GM12892 (cell line): ENCODE data around the gene EREG.

ENCODE experiments used
- DNase-seq: peaks from one replicate; pipeline ENCODE4 v3.0.0; 2011; ENCODE audit not compliant: insufficient read length
- FAIRE-seq: peaks from 2 replicates; lab custom pipeline; 2011; peaks lifted over from hg19 to GRCh38; lab: Jason Lieb, UNC
- POLR2A ChIP-seq: IDR thresholded peaks from 2 replicates; pipeline ENCODE4 v1.6.1; 2011; ENCODE audit warnings: low read depth, low read length, control low read depth
- POLR2AphosphoS5 ChIP-seq: IDR thresholded peaks from 2 replicates; pipeline ENCODE4 v1.6.1; 2011; ENCODE audit warnings: low read depth, low read length, control low read depth
- TAF1 ChIP-seq: IDR thresholded peaks from 2 replicates; pipeline ENCODE4 v1.6.1; 2011; ENCODE audit warnings: low read depth, mild to moderate bottlenecking, control low read depth, low read length, borderline replicate concordance

The EREG gene

DNA sequence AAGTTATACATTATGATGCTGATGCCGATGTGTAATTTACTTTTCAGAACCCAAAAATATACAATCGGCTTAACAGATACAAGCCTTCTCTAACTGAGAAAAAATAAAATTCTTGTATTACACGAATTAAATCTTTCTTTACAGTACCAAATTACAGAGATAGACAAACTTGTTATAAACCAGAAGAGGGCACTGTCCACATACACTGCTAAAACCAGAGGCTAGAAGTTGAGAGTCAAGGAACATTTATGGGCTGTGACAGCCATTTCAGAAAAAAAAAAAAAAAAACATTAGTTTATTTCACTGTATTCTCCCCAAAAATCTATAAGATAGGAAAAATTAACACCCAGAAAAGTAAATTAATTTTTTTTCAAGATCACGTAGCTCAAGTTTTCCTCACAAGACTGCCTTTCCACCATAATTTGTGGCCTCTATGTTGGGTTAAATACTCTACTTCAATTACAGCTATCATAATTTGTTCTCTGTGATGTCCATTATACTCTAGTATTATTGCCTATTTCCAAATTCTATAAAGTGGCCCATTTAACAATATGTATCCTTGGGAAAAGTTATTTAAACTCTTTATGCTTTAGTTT is 12.0 kb downstream of the EREG start:
- FAIRE-seq, result no peak
- no peak for DNase-seq
- TF ChIP-seq POLR2AphosphoS5 (no peak), POLR2A (no peak), TAF1 (no peak)

DNA sequence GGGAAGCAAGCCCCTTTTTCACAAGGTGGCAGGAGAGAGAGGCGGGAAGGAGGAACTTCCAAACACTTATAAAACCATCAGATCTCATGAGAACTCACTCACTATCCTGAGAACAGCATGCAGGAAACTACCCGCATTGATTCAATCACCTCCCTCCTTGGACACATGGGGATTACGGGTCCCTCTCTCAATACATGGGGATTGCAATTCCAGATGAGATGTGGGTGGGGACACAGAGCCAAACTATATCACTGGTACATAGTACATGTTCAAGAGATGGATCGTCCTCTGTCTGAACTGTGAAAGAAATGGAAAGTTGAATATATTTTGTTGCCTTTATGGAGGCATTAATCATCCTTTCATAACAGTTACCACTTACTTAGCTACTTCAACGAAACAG is 12.8 kb downstream of the EREG start:
- no peak for FAIRE-seq
- DNase-seq, result no peak

DNA sequence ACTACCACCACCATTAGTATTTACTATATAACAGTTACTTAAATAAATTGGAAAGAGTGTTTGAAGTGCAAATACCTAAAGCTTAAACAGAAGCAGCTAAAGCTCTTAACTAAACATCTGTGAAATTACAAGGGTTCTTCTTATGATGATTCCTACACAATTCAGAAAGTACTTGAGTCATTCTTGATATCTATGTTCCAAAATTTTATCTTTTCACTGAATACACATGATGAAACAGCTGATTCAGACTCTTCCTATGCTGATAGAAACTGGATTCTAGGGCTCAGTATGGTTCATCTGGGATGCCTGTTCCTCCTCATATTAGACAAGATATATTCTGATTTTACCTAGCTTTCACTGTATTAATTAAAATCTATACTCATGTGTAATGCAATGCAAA is 13.6 kb downstream of the EREG start:
- FAIRE-seq (no peak), DNase-seq (no peak)
- no peak for TF ChIP-seq POLR2AphosphoS5
- TF ChIP-seq POLR2A, result no peak
- no peak for TF ChIP-seq TAF1

More for the DNA sequence above, 12.8 kb downstream of the EREG start:
- TF ChIP-seq POLR2A, result no peak
- TF ChIP-seq TAF1, result no peak
- TF ChIP-seq POLR2AphosphoS5, result no peak

GRCh38 chr4:74379912-74380311 is 15.0 kb downstream of the EREG start:
- no peak for FAIRE-seq
- DNase-seq, result no peak

GRCh38 chr4:74385386-74385785 is 20.4 kb downstream of the EREG start:
- TF ChIP-seq POLR2AphosphoS5 (no peak), TAF1 (no peak), POLR2A (no peak)
- FAIRE-seq, result no peak
- no peak for DNase-seq

More at GRCh38 chr4:74379912-74380311, 15.0 kb downstream of the EREG start:
- TF ChIP-seq POLR2AphosphoS5, result no peak
- no peak for TF ChIP-seq TAF1
- no peak for TF ChIP-seq POLR2A

GRCh38 chr4:74386159-74386558 is 21.2 kb downstream of the EREG start:
- DNase-seq, result no peak
- TF ChIP-seq TAF1, result no peak
- TF ChIP-seq POLR2A, result no peak
- TF ChIP-seq POLR2AphosphoS5, result no peak
- no peak for FAIRE-seq

DNA sequence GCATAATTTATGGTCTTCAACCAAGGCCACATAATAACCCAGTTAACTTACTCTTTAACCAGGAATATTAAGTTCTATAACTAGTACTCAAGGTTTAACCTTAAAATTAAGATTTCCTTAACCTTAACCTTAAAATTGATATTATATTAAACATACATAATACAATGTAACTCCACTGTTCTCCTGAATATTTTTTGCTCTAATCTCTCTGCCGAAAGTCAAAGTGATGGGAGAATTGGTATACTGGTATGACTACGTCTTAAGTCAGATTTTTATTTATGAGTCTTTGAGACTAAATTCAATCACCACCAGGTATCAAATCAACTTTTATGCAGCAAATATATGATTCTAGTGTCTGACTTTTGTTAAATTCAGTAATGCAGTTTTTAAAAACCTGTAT is 22.8 kb downstream of the EREG start:
- FAIRE-seq (no peak), DNase-seq (no peak)
- TF ChIP-seq POLR2AphosphoS5 (no peak), POLR2A (no peak), TAF1 (no peak)

DNA sequence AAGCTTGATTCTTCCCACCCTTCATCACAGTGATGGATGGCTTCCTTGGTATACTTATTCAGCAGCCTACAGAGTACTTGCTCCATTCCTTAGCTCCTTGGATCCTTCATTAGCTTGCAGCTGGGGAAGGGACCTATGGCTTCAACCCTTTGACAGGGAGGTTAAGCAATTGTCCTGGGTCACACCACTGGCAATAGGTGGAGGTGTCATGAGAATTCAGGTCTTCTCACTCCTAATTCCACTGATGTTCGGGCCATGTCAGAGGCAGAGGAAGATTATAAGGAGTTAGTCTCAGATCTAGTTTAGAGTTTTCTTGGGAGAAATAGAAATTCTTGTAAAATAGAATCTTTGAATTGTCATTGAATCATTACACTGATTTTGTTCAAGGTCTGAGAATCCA is 24.5 kb downstream of the EREG start:
- FAIRE-seq, result no peak
- no peak for TF ChIP-seq POLR2AphosphoS5
- TF ChIP-seq POLR2A, result no peak
- no peak for TF ChIP-seq TAF1
- DNase-seq, result no peak

- no peak for TF ChIP-seq TAF1
- no peak for TF ChIP-seq POLR2A
- no peak for TF ChIP-seq POLR2AphosphoS5
- no peak for DNase-seq
- FAIRE-seq, result no peak
These were observed 25.7 kb downstream of the EREG start for GRCh38 chr4:74390677-74391076.

DNA sequence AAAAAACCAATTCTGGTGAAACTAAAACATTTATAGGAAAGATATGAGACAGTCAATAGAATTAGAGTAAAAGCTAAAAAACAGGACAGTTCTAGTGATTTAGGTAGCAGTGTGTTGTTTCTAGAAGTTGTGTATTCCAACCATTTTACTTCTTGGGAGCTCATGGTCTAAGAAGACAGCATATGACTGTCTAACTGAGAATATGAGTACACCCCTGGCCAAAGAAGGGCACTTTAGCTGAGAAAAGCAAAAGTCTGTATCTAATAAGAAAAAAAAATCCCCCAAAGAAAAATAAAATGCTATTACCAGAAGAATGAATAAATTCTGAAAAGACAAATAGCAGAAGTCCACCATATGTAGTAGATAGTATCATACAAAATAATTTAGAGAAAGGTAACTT is 26.4 kb downstream of the EREG start:
- DNase-seq, result no peak
- FAIRE-seq, result no peak
- TF ChIP-seq POLR2AphosphoS5 (no peak), TAF1 (no peak), POLR2A (no peak)

- no peak for FAIRE-seq
- no peak for DNase-seq
- no peak for TF ChIP-seq TAF1
- no peak for TF ChIP-seq POLR2A
- no peak for TF ChIP-seq POLR2AphosphoS5
These were observed 27.0 kb downstream of the EREG start for GRCh38 chr4:74391890-74392475.
